ENCODE results near the gene KIF3C.
"Not testable (repeated sequence)": the region's sequence is repeated elsewhere in the genome, so short reads cannot be mapped to it uniquely, and the experiment has no call there.

KIF3C gene

DNA sequence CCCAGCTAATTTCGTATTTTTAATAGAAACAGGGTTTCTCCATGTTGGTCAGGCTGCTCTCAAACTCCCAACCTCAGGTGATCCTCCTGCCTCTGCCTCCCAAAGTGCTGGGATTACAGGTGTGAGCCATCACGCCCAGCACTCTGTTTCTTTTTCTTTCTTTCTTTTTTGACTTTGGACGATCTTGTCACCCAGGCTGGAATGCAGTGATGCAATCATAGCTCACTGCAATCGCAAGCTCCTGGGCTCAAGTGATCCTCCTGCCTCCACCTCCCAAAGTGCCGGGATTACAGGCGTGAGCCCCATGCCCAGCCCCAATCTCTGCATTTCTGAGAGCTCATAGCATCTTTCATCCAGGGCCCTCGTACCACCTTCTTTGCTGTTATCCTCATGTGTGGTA is 17.1 kb upstream of the KIF3C start:
- DNase-seq (ENCODE audit: low read depth) = not testable (repeated sequence)

DNA sequence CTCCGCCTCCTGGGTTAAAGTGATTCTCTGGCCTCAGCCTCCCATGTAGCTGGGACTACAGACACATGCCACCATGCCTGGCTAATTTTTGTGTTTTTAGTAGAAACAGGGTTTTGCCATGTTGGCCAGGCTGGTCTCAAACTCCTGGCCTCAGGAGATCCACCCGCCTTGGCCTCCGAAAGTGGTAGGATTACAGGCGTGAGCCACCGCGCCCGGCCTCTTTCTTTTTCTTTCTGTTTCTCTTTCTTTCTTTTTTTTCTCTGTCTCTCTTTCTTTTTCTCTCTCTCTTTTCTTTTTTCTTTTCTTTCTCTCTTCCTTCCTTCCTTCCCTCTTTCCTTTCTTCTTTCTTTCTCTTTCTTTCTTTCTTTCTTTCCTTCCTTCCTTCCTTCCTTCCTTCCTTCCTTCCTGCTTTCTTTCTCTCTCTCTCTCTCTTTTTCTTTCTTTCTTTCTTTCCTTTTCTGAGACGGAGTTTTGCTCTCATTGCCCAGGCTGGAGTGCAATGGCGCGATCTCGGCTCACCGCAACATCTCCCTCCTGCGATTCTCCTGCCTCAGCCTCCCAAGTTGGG is 16.6 kb upstream of the KIF3C start:
- not testable (repeated sequence) for DNase-seq (ENCODE audit: low read depth)

DNA sequence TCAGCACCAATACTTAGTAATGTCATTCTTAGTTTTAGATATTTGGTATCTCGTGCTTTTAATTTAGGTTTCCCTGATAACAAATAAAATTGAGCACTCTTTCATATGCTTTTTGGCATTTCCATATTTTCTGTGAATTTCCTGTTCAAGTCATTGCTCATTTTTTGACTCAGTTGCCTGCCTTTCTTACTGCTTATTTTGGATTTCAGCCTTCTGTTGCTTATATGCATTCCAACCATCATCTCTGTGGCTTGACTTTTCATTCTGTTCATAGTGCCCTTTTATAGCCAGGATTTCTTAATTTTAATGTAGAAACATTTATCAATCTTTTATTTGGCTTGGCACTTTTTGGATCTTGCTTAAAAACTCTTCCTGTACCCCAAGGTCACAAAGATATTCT is 14.5 kb upstream of the KIF3C start:
- no peak for DNase-seq (ENCODE audit: low read depth)

DNA sequence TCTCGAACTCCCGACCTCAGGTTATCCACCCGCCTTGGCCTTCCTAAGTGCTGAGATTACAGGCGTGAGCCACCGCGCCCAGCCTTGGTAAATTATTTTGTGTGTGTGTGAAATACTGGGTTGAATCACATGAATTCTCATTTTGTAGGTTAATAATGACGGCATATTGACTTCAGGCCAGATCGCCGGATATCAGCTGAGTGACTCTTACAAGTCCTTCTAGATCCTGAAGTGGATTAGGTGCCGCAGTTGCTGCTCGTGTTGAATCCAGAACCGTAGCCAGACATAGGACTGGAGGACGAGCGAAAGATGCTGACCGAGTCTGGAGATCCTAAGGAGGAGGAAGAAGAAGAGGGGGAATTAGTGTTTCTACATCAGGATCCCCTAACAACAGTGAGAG is 12.2 kb upstream of the KIF3C start:
- no peak for DNase-seq (ENCODE audit: low read depth)

DNA sequence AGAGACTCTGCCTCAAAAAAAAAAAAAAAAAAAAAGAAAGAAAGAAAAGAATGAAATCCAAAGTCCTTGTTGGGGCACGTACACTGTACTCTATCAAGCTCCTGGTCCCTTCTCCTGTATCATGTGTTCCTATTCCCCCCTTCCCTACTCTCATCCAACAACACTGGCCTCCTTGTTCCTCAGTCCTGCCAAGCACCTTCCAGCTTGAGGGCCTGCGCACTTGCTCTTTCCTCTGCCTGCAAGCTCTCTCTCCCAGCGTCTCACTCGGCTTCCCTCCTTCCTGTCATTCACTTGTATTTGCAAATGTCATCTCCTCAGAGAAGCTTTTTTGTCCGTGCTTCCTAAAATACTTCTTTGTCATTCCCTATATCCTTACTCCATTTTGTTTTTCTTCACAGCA is 10.8 kb upstream of the KIF3C start:
- DNase-seq (ENCODE audit: low read depth) = no peak

DNA sequence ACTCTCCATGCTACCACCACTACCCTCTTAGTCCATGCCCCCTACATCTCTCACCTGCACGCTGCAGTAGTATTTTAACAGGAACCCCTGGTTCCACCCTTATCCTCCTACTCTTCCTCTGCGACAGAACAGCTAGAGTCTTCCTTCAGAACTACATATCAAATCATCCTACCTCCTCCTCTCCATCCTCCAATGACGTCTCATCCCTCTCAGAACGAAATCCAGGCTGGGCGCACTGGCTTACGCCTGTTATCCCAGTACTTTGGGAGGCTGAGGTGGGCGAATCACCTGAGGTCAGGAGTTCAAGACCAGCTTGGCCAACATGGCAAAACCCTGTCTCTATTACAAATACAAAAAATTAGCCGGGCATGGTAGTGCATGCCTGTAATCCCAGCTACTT is 10.3 kb upstream of the KIF3C start:
- DNase-seq (ENCODE audit: low read depth) = no peak

DNA sequence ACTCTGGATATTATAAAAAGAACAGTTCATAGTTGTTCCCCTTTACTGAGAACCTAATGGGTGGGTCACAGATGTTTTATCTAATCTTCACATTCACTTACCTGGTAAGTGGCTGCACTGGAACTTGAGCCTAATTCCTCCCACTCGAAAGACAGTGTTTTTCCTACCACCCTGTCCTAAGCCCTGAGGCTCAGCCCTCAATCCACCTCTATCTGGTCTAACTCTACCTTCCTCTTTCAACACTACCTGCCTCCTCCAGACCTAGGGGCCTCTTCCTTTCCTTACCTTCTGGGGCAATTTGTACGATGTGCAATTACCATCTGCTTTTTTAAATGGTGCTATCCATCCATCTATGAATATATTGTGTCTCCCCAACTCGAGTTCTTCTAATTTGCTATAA is 9.7 kb upstream of the KIF3C start:
- no peak for DNase-seq (ENCODE audit: low read depth)

DNA sequence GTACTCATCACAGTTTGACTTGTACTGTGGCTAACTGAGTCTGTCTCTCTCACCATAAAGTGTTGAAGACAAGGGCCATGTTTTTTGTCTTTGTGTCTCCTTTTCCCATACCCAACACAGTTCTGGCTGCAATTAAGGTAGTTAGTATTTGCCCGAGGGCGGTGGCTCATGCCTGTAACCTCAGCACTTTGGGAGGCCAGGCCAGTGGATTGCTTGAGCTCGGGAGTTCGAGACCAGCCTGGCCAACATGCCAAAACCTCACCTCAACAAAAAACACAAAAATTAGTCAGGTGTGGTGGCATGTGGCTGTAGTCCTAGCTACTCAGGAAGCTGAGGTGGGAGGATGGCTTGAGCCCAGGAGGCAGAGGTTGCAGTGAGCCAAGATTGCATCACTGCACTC is 6.9 kb upstream of the KIF3C start:
- DNase-seq (ENCODE audit: low read depth) = no peak

DNA sequence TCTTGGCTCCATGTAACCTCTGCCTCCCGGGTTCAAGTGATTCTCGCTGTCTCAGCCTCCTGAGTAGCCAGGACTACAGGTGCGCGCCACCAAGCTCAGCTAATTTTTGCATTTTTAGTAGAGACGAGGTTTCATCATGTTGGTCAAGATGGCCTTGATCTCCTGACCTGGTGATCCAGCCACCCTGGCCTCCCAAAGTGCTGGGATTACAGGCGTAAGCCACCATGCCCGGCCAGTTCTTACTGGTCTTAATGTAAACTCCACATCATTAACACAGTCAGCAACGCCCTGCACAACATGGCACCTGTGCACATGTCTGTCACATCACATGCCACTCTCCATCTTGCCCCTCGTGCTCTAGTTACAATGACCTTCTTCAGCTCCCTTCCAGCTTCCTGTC is 5.8 kb upstream of the KIF3C start:
- no peak for DNase-seq (ENCODE audit: low read depth)

DNA sequence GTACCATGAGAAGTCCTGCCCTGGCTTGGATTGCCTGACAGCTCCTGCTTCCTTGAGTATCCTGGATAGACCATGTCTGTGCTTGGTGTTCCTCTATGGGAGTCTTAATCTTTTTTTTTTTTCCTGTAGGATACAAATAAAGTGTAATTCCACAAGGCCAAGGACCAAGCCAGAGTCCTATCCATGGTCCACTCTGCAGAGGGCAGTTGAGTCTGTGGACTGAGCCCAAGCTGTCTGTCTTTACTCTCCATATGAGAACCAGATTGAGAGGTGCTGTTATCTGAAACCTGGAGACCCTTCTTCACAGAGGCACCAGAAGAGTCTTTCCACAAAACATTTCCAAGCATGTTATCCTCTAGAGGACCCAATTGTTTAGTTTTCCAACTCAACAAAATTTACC is 1.4 kb upstream of the KIF3C start:
- no peak for DNase-seq (ENCODE audit: low read depth)

DNA sequence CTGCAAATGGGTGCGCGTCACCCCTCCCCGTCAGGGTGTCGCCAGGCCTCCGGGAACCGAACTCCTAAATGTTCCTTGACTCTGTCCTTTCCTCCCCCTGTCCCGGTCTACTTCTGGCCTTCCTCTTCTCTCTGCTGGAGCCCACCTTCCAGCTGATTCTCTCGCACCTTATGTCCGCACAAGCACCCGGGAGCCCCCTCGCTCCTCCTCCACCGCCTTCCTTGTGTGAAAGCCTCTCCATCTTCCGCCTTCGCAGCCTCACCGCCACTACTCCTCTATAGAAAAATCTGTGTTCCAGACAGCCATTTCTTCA is 627 bp upstream of the KIF3C start:
- no peak for DNase-seq (ENCODE audit: low read depth)

DNA sequence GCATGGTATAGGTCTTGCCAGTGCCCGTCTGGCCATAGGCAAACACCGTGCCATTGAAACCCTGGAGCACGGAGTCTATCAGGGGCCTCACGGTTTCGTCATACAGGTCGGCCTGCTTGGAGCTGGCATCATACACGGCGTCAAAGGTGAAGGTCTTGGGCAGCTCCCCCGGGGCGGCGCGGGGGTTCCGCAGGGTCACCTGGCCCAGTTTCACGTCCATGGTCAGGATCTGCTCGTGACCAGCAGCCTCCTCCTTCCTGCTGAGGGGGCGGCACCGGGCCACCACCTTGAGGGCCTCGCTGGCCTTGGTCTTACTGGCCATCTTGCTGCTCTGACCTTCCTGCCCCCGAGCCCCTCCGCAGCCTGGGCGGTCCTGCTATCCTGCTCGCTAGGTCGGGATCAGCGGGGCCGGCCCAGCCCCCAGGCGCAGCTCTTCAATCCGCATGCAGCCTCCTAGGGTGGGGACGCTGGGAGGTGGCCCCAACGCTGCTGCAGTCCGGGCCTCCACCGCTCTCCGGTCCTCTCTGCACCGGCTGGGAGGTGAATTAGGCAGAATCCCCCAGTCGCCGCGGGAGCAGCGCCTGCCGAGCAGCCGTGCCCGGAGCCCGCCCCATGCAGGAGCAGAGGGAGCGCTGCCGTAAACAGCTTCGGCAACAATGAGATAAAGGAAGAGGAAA is 563 bp downstream of the KIF3C start:
- DNase-seq (ENCODE audit: low read depth) = no peak

DNA sequence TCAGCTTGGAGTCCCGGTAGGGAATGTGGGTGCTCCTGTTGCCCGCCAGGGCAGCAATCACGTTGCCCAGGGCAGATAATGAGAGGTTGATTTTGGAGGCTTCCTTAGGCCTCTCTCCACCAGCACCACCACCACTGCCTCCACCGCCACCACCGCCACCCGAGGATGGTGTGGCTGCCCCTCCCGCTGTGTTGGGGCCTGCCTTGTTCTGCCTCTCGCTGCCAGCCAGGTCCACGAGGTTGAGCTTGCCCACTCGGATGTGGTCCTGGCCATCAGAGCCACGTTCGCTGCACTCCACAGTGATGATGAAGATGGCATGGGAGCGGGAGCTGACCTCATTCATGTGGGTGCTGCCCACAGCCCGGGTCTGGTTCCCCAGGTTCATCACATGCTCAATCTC is 1.3 kb downstream of the KIF3C start:
- DNase-seq (ENCODE audit: low read depth) = no peak

DNA sequence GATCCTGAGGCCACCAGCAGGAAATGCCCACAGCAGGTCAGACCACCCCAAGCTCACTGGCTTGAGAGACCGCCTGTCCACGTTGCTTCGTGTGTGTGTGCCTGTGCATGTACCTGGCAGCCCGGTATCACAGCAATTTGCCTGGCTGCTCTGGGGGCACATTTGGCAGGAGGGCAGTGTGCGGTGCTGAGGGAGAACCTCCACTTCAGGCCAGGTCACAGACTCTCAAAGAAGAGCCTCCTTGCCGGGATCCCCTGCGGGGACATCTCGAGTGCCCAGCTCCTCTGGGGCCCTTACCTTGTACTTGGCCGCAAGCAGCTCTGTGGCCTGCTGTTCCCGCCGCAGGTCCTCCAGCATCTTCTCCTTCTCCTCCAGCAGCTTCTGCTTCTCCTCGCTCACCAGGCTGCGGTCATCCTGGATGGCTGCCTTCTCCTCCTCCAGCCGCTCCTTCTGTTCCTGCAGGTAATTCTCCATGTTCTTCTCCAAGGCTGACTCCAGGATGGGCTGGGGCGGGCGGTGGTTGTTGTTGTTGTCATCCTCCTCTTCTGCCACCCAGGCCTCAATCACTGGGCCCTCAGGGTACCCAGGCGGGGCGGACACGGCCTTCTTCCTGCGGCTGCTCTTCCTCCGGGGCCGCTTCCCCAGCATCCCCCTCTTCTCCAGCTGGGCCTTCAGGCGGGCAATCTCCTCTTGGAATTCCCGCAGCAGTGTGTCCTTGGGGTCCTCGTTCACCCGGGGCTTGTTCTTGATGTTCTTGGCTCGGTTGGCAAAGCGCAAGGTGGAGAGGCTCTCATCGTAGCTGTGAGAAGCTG is 2.0 kb downstream of the KIF3C start:
- no peak for DNase-seq (ENCODE audit: low read depth)

DNA sequence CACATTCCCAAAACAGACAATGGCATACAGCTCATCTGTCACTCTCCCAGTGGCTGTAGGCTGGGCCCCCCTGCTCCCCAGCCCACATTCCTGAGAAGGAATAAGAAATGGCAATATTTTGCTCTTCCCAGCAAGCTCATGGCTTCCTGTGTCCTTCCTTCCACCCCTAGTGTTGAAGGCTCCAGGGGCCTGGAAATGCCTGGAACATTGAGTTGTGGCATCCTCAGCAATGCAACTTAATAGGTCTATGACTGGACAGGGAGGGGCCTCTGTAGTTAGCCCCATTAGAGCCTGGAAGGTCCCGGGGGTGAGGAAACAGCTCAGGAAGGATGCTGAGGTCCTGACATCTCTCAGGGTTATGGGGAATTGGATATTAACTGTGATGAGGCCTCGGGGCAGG is 3.3 kb downstream of the KIF3C start:
- DNase-seq (ENCODE audit: low read depth) = no peak

DNA sequence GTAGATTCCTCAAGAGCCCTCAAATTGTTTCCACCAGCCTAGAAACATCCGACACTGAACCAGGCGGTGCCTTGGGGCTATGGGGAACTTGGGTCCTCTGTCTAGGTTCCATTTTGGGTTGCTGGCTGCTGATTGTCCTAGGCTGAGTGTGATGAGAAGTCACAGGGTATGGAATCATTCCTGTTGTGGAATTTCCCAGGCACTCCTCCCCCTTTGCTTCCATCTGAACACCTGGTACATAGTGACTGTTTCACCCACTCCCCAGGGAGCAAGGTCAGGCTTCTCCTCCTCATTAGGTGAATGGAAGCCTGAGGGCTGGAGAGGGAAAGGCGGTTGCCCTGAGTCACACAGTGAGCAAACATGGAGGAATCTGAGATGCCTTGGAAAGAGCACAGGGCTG is 4.5 kb downstream of the KIF3C start:
- DNase-seq (ENCODE audit: low read depth) = no peak

DNA sequence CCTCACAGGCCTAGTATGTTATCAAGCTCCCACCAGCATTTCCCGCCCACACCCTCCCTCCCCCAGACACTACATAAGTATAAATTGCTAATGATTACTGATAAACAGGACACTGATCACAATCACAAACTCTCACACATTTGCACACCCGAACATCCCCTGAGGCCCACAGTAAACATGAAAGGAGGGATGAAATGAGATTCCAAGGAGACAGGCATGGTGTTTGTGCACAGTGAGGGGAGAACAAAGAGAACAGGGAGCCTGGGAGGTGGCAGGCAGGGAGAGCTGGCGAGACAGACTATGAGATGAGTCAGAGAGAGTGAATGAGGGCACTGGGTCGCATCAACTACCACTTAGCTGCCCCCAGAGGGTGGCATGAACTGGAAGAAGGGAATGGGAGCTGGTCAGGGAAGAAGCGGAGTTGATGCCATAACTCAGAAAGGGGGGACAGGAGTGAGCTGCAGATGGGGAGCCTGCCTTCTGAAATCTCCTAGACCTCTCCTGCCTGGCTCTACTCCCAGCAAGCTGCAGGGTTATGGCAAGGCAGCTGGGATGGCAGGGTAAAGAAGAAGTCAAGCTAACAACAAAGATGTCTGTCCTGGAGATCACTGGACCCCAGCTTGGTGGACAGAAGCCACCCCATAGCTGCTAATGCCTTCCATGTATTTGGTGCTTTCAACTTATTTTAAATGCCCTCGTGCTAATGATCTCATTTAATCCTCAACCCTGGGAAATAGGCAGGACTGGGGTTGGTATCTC is 5.1 kb downstream of the KIF3C start:
- DNase-seq (ENCODE audit: low read depth) = no peak

DNA sequence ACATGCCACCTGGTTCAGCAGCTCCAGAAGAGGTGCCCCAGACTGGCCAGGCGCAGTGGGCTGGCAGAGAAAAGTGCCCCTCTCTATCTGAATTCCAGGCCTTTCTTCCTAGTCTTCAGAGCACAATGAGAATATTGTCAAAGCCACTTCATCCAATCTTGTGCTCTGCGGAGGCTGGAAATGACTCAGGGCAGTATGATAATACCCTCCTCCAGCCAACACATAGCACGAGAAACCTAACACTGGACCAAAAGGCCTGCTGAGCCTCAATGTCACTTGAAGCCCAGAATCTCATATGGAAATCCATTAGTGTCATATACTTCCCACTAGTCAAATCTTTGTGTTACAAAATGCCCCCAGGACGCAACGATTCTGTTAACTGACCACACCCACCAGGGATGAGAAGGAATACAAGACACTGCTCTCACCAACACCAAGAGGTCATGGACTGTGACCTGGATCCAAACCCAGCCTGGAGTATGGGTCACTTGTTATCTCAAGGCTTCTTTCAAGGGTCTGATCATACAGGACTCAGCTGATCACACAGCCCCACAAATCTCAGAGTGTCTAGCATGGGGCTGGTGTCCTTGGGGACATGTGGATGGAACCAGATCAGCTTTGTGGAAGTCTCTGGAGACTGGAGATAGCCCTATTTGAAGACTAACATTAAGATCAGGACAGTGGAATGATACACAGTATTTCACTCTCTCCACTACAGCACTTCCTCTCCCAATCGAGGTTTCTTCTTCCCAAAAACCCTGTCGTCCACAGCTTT is 10.1 kb downstream of the KIF3C start:
- DNase-seq (ENCODE audit: low read depth) = no peak

DNA sequence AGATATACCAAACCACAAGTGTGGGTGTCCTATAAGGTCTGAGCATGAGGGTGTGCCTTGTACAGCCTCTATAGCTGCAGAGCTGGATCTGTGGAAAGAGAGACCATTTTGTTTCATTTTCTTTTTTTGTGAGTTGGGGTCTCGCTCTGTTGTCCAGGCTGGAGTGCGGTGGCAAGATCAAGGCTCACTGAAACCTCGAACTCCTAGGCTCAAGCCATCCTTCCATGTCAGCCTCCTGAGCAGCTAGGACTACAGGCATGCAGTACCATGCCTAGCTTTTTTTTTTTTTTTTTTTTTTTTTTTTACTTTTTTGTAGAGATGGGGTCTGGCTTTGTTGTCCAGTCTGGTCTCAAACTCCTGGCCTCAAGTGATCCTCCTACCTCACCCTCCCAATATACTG is 10.7 kb downstream of the KIF3C start:
- no peak for DNase-seq (ENCODE audit: low read depth)

DNA sequence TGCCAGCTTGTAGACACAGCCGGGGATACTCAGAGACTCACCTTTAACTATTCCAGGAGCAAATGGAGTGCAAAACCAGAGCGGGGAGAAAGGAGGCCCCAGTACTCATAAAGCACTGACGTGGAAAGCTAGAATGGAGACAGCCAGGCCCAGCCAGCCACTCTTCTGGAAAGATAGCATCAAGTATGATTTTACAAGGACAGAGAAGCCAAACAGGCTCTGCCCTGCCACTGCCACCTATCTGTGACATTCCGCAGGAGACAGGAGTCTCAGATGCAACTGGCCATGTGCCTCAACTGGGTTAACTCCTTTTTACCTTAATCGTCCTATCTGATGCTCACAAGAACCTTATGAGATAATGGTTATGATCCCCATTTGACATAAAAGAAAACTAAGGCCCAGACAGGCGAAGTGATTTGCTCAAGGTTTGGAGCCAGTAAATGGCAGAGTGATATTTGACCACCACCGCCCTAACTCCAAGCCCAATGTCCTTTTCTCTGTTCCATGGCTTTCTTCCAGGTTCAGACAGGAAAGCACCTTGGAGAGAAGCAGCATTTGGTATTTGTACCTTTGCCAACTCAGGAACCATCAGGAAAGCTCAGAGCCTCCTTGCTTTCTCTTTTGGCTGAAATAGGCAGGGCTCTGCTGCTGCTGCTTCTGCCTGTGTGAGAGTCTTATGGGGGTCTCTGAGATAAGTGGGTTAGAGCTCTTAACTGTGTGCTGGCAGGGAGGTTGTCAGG is 15.6 kb downstream of the KIF3C start:
- no peak for DNase-seq (ENCODE audit: low read depth)

DNA sequence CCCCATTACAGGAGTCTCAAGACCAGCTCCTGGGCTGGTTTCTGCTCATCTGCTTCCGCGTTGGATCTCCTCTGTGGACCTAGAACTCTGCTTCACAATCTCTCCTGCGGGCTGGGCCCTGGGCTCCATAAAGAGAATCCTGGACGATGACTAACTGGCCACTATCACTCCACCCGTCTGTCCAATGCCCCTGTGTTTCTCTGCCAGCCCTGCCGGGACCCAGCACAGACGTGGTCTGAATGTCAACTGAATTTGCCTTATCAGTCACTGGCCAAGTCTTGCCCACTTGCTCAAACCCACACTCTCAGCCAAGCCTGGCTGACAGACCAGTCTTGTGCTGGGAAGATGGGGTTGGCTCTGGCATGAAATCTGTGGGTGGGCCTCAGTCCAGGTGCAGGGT is 17.4 kb downstream of the KIF3C start:
- DNase-seq (ENCODE audit: low read depth) = no peak

DNA sequence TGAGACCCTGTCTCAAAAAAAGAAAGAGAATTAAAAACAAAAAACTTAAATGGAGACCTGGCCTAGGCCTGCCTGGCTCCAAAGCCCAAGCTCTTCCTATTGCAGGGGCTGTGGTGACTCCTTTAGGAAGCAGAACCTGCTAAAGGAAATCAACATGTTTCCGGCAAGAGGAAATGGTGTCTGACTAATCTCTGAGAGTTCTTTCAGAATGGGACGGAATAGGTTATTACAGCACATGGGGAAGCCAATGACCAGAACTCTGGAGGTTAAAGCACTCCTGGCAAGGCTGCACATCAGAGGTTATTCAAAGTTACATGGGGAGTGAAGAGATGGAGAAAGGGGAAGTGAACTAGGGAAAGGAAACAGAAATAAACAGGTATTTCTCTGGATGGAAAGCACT is 21.4 kb downstream of the KIF3C start:
- no peak for DNase-seq (ENCODE audit: low read depth)
